HG02763 (cell line): ENCODE results near the gene PAPPA.

ENCODE experiments used
- ATAC-seq: cut with Tn5 transposase; IDR thresholded peaks from one replicate; pipeline ENCODE4 v1.9.1; 2021; ENCODE audit warnings: mild to moderate bottlenecking, moderate library complexity; ENCODE audit not compliant: unreplicated experiment

The PAPPA gene

DNA sequence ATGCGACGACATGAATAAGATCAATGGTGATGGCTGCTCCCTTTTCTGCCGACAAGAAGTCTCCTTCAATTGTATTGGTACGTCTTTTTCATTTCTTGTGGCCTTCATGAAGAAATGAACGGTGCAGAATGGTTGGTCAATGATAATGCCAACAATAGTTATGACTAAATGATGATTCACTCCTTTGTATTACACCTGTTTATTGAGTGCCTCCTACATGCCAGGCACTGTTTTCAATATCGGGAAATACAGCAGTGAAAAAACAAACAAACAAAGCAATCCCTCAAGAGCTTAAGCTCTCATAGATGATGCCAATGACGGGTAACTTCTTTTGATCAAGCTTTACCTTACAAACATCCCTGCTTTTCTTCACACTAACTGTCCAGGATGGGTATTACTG, 117.7 kb downstream of the PAPPA start:
- no peak for ATAC-seq

DNA sequence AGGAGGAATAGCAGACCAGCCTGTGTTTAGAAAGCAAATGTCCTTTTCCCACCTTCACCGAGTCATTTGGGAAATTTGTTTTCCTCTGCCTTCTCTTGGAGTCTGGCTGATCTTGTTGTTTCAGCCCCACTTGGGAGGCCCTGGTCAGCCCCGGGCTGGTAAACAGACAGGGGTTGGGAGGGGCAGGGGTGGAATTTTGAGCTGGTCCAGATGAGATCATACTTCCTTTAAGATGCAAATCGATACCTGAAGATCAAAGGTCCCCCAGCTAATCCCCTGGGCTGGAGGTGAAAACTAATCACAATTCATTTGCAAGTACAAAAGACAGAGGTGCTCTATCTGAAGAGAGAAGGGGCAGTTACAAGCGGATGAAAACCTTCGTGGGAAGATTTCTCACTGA, 118.4 kb downstream of the PAPPA start:
- no peak for ATAC-seq

- ATAC-seq = no peak
These were observed 120.7 kb downstream of the PAPPA start for GRCh38 chr9:116274293-116274692.

DNA sequence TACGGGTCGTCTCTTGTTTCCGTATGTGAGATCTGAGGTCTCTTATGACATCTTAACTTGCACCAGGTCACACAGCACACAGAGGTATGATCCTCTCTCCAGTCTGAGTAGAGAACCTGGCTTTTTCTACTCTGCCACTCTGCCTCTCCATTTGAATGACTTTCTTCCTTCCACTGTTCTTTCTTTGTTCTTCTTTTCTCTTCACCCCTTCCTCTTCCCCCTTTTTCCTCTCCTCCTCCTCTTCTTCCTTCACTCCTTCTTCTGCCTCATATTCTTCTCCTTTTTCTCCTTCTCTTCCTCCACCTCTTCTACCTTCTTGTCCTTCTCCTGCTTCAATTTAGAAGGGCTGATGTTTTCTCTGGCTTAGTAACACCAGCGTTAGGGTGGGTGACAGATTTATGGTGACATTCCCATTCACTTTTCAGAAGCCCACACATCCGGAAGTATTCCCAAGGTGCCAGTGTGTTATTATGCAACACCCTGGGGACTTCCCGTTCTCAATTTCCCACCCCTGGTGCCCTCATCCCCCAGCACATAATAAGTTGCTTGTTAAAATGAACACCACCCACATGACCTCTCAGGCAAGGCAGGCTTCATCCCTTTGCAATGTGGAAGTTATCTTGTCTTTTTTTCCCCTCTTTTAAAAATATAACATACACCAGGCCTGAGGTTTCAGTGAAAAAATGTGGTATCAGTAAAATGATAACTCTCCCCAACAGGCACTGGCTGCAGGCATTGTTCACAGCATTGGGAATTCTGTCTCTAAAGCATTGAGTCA, 122.0 kb downstream of the PAPPA start:
- no peak for ATAC-seq

DNA sequence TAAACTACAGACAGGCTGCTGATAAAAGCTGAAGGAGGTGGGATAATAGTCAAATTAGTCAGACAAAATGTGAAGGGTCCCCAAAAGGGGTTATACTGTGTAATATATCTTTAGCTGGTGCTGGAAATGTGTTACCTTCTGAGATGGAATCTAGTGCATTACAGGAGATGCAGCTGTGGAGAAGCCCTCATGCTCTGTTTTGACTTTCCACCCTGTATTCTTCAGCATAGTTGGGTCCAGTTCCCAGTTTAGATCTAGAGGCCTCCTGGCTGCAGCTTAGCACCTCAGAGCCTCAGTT, 122.6 kb downstream of the PAPPA start:
- ATAC-seq = no peak

DNA sequence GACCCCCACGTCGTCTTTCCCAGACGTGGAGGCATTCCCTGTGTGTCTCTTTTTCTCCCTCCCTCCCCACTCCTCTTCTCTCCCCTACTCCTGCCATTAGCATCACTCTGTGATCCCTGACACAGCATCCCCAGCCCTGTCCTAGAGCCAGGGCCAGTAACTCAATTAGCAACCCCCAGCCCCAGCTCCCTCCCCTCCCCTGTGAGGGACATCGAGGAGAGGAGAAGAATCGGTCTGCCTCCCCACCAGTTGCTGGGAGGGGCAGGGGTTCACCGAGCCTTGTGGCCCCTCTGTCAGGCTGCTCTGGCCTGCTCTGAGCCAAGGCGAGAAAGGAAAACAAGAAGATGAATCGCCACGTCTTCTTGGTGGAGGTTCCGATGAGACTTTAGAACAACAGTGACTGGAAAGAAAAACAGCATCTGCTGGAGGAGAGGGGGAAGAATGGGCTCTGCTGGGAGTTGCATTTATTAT, 123.1 kb downstream of the PAPPA start:
- ATAC-seq = no peak

- ATAC-seq = no peak
These were observed 124.7 kb downstream of the PAPPA start for GRCh38 chr9:116278326-116278725.

GRCh38 chr9:116279230-116279629, 125.6 kb downstream of the PAPPA start:
- ATAC-seq = no peak

GRCh38 chr9:116280529-116280928, 126.9 kb downstream of the PAPPA start:
- ATAC-seq = no peak

DNA sequence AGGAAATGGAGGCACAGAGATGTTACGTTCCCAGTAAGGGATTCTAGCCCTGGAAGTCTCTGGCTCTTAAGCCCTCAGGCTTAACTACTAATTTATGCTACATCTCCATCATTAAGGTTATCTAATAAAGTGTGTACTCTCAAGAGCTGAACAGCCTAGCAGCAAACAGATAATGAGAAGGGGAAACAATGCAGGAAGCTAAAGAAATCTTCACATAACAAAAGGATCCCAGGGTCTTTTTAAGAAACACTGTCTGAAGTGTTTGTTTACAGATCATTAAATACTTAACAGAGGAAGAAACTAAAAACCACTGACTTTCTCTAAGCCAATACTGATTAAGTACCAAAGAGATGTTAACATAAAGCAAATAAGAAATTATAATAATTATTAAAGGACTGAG, 129.0 kb downstream of the PAPPA start:
- no peak for ATAC-seq

- no peak for ATAC-seq
These were observed 130.9 kb downstream of the PAPPA start for GRCh38 chr9:116284518-116284917.

DNA sequence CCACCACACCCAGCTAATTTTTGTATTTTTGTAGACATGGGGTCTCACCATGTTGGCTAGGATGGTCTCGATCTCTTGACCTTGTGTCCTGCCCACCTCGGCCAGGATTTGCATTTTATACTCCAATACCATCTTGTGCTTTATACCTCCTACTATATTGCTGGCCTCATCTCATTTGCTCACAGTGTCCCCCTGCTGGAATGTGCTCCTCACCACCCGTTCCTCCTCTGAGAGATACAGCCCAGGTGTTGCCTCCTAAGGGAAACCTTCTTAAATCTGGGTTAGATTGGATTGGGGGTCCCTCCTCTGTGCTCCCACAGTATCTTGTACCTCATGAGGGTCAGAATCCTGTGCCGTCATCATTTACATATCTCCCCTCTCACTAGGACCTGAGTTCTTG, 131.7 kb downstream of the PAPPA start:
- ATAC-seq = no peak

DNA sequence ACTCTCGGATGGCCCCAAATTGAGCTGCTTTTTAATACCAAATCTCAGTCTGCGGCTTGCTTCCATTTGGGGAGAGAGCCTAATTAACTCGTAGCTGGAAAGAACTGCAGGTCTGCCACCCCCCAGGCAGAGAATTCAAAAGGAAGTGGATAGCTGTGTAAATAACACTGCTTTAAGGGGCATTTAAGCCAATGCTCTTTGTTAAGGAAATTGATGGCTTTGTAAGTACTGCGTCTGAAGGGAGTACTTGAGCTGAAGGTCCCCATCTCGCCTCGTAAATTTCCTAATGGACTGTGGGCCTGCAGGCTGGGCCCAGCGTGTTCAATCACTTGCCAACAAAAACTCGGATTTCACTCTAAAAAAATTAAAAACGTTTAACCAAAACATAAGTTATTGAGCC, 132.7 kb downstream of the PAPPA start:
- ATAC-seq = no peak

DNA sequence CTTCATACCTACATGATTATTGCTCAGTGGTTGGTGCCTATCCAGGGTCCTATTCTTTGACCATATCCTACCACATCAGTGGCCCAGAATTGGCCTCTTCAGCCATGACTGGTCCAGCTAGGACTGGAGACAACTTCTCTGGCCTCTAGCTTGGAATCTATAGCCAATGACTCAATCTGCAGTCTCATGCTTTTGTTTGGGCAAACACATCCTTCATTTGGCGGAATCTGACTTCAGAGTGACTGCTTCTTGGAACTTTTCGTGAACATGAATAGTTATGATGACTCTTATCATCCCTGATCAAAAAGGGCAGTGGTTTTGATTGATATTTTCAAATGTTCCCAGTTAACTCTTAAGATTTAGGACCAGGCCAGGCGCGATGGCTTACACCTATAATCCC, 134.1 kb downstream of the PAPPA start:
- ATAC-seq = no peak

DNA sequence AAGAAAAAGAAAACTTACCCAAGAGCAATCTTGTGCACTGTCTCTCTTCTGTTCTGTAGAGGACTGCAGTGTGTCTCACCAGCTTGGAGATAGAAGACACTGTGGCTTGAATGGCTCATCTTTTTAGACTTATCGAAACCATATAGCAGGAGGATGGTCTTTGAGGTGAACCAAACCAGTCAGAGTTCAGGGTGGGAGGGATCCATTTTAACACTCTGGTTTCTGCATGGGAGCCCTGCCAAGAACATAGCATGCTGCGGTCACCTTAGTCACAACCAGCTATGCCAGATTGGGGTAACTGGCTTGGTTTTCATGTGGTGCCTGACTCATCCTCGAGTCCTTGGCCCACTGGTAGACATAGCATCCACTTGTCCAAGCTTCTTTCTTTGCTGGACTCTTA, 135.1 kb downstream of the PAPPA start:
- no peak for ATAC-seq

DNA sequence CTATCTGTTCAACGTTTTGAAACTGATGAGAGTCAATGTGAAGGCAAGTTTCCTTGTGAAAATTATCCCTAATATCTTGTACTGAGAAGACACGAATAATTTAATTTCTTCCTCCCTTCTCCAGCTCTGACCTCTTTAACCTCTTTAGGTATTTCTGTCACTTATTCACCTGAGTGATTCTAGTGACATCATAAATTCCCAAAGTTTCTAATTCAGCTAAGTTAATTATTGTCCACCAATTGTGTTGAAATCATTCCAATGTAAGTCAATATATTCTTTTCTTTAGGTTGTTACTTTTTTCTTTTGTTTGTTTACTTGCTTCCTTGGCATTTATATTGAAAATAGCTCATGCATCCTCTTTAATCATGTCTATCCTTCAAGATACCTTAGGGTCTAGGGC, 143.8 kb downstream of the PAPPA start:
- ATAC-seq = no peak

GRCh38 chr9:116298249-116298648, 144.7 kb downstream of the PAPPA start:
- no peak for ATAC-seq

DNA sequence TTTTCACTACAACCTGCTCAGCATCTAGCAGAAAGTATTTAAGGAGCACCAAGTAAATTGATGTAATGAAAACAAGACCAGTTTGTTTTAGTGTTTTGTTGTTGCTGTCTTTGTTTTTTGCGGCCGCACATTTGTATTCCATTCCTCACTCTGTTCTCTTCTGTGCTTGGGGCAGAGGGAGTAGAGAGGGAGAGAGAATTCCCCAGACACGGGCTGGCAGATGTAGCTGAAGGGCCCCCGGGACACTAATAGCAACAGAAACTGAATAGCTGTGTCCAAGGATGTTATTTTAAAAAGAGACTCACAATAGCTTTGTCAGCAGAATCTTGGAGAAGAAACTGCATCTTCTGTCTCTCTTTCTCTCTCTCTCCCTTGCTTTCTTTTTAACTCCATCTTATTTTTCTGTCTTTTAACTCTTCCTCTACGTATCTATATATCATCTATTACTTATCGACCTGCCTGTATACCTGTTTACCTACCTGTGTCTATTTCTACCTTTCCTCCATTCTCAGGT, 145.3 kb downstream of the PAPPA start:
- ATAC-seq = no peak

- no peak for ATAC-seq
These were observed 146.8 kb downstream of the PAPPA start for GRCh38 chr9:116300360-116300870.

GRCh38 chr9:116303270-116303669, 149.7 kb downstream of the PAPPA start:
- ATAC-seq = no peak

- ATAC-seq = no peak
These were observed 150.4 kb downstream of the PAPPA start for GRCh38 chr9:116303886-116304538.

GRCh38 chr9:116304761-116305160, 151.2 kb downstream of the PAPPA start:
- ATAC-seq = no peak
